GM23248 (cell line): ENCODE data around the gene ZNF135.

Source experiments
- EZH2 ChIP-seq: fragments of 200-600 bp; sonication (generic); IDR thresholded peaks from 2 replicates; pipeline ENCODE4 v1.6.1; 2018; ENCODE audit warnings: antibody characterized with exemption, mild to moderate bottlenecking; ENCODE audit not compliant: insufficient read depth, poor library complexity, severe bottlenecking
- EZH2phosphoT487 ChIP-seq: fragments of 200-600 bp; sonication (generic); IDR thresholded peaks from 2 replicates; pipeline ENCODE4 v1.6.1; 2018; ENCODE audit warnings: antibody characterized with exemption, moderate library complexity, mild to moderate bottlenecking, low read depth; ENCODE audit not compliant: insufficient read depth

DNA sequence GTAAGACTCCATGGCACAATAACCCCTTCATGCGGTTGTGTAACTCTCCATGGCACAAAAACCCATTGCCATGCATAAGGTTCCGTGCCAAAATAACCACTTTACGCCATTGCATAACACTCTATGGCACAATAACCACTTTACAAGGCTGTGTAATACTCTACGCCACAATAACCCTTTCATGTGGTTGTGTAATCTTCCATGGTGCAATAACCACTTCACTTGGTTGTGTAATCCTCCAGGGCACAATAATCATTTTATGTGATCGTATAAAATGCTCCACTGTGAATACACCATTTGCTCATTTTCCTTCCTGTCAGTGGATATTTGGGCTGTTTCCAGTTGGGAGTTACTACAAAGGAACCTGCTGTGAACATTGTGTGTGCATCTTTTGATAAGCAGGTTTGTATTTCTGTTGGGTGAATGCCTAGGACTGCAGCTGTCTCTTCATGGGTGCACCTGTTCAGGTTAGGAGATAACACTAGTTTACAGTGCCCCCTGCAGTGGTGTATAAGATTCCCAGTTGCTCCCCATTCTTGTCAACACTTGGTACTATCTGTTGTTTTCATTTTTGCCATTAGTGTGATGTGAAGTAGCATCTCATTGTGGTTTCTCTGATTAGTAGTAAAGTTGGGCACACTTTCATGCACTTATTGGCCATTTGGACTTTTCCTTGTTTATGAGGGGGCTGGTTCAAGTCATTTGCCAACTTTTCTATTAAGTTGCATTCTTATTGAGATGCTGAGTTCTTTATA, 60.1 kb downstream of the ZNF135 start:
- TF ChIP-seq EZH2 = no peak
- TF ChIP-seq EZH2phosphoT487 = no peak
